Retinal pigment epithelial cell (primary cell): ENCODE measurements around the gene FAM120B.

Experiments
- DNase-seq: peaks from one replicate; pipeline ENCODE4 v3.0.0-alpha.2; 2010; ENCODE audit warnings: low read depth
- H3K4me3 ChIP-seq: 2 replicates; pipeline ENCODE4 v1.5.1; 2011; ENCODE audit warnings: mild to moderate bottlenecking, low read length, control low read depth, moderate library complexity
- CTCF ChIP-seq: conservative IDR thresholded peaks from 2 replicates; pipeline ENCODE4 v1.5.1; 2011; ENCODE audit warnings: low read depth, low read length, control low read depth, inconsistent platforms

Gene FAM120B

GRCh38 chr6:170361335-170361734 is 54.8 kb downstream of the FAM120B start:
- no peak overlapping the region for H3K4me3 ChIP-seq
- no peak for DNase-seq
- TF ChIP-seq CTCF = no peak

- no peak for DNase-seq
- TF ChIP-seq CTCF = no peak
Measured at GRCh38 chr6:170362121-170362520, 55.6 kb downstream of the FAM120B start.

GRCh38 chr6:170363255-170363654 is 56.7 kb downstream of the FAM120B start:
- no peak overlapping the region for H3K4me3 ChIP-seq
- no peak for TF ChIP-seq CTCF
- no peak for DNase-seq

More at GRCh38 chr6:170362121-170362520, 55.6 kb downstream of the FAM120B start:
- H3K4me3 ChIP-seq = no peak overlapping the region

- DNase-seq = no peak
- no peak overlapping the region for H3K4me3 ChIP-seq
- no peak for TF ChIP-seq CTCF
Measured at GRCh38 chr6:170365121-170365520, 58.6 kb downstream of the FAM120B start.

GRCh38 chr6:170365593-170365992 is 59.0 kb downstream of the FAM120B start:
- H3K4me3 ChIP-seq = no peak overlapping the region
- no peak for TF ChIP-seq CTCF
- DNase-seq = no peak

GRCh38 chr6:170366248-170366960 is 59.8 kb downstream of the FAM120B start:
- H3K4me3 ChIP-seq = no peak overlapping the region
- TF ChIP-seq CTCF = no peak
- no peak for DNase-seq

GRCh38 chr6:170367241-170367640 is 60.7 kb downstream of the FAM120B start:
- no peak overlapping the region for H3K4me3 ChIP-seq
- no peak for DNase-seq
- no peak for TF ChIP-seq CTCF
